ENCODE data around the gene RNF215. TPM values are rescaled to one million over a fixed set of nuclear protein-coding genes. Genes with fewer than 3 reads are reported as not detected.

Gene RNF215
- total and polyA plus RNA-seq, 2 donors (not counting 3 experiments of a cell fraction or from before 2014, with no cell fraction given), result 16.7 to 26.9 TPM

- Histone ChIP-seq H3K27ac (ENCODE audit: insufficient read depth, low read depth, low read length) (no peak overlapping the region), H4K20me1 (replicated peaks; ENCODE audit: control insufficient read depth, extremely low read depth, insufficient read depth, low read length) (no peaks in the 10 kb centered on the region), H3K36me3 (ENCODE audit: control insufficient read depth in 2 of 2, extremely low read depth in 1 of 2, insufficient read depth in 2 of 2, low read length in 2 of 2) (peaks cover 0 to 7% of the 10 kb centered on the region in 2 experiments), H2AFZ (ENCODE audit: low read depth, low read length) (no peak overlapping the region), H3K9me1 (replicated peaks; ENCODE audit: control insufficient read depth, extremely low read depth, insufficient read depth, low read length) (no peaks in the 10 kb centered on the region), H3K9me3 (replicated peaks; ENCODE audit: control insufficient read depth, insufficient read depth, low read length) (no peaks in the 10 kb centered on the region), H3K4me1 (ENCODE audit: control insufficient read depth, extremely low read depth, insufficient read depth, low read length) (peaks cover 10% of the 10 kb centered on the region), H3K79me2 (ENCODE audit: control insufficient read depth, insufficient read depth, low read length) (peaks cover 2% of the 10 kb centered on the region), H3K4me2 (ENCODE audit: insufficient read depth, low read length) (no peak overlapping the region), H3K9ac (replicated peaks; ENCODE audit: extremely low read depth, insufficient read depth, low read length) (no peak overlapping the region), H3K27me3 (ENCODE audit: control insufficient read depth in 2 of 2, insufficient read depth in 2 of 2, low read length in 2 of 2) (no peaks in the 10 kb centered on the region), H3K4me3 (replicated peaks in 1 of 3; ENCODE audit: insufficient read depth in 1 of 3, low read depth in 1 of 3, low read length in 3 of 3) (no peak overlapping the region)
- intact Hi-C loops (cut with micrococcal nuclease), result loop anchor here (10.0 kb wide), 2 partner anchors 175 to 1045 kb away; partner anchors contain the start of genes AP1B1 and TCN2
- no TSS peak for BruUV-seq (replicated peaks)
- ChIA-PET CTCF (no interaction called here), POLR2A (no interaction called here)
- TF ChIP-seq, protein P1, sequence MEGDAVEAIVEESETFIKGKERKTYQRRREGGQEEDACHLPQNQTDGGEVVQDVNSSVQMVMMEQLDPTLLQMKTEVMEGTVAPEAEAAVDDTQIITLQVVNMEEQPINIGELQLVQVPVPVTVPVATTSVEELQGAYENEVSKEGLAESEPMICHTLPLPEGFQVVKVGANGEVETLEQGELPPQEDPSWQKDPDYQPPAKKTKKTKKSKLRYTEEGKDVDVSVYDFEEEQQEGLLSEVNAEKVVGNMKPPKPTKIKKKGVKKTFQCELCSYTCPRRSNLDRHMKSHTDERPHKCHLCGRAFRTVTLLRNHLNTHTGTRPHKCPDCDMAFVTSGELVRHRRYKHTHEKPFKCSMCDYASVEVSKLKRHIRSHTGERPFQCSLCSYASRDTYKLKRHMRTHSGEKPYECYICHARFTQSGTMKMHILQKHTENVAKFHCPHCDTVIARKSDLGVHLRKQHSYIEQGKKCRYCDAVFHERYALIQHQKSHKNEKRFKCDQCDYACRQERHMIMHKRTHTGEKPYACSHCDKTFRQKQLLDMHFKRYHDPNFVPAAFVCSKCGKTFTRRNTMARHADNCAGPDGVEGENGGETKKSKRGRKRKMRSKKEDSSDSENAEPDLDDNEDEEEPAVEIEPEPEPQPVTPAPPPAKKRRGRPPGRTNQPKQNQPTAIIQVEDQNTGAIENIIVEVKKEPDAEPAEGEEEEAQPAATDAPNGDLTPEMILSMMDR (IDR thresholded peaks at IDR 0.05; ENCODE audit: extremely low read depth in 1 of 2, insufficient read depth in 1 of 2, low read depth in 1 of 2, low read length in 2 of 2), result no peak
- TF ChIP-seq POLR2AphosphoS5 (IDR thresholded peaks at IDR 0.05; ENCODE audit: insufficient read depth, low read depth, low read length) (peak; percentile 2), JUN (IDR thresholded peaks at IDR 0.05; ENCODE audit: borderline replicate concordance, insufficient read depth, insufficient read length, low read depth) (no peak), MYC (IDR thresholded peaks at IDR 0.05; ENCODE audit: low read depth, low read length) (no peak), FOS (IDR thresholded peaks at IDR 0.05; ENCODE audit: borderline replicate concordance, insufficient read depth, low read length) (no peak)
- no peak for DNase-seq (ENCODE audit: low read depth, low spot score)
- dilution Hi-C loops (cut with MboI; ENCODE audit: extremely low pct_ligation_motif_present, low sequenced_read_pairs), result no loop called here
- no peak for FAIRE-seq
Measured at GRCh38 chr22:30429887-30430286, 42.7 kb upstream of the RNF215 start.

DNA sequence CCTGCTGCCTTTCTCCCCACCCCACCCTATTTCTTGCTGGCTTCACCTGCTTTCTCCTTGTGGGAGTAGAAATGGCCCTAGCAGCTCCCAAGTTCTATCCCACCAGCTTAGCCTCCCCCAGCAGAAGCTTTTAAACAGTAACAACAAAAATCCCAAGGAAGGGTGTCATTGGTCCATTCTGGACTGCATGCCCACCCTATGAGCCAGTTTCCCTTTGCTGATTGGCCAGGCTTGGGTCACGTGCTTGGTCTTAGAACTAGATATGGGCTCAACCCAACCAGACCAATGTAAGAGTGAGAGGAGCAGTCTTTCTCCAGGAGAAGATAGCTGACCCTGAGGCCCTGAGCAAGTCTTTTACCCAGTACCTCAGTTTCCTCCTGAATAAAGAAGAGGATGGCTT is 40.7 kb upstream of the RNF215 start:
- FAIRE-seq (no peak), DNase-seq (ENCODE audit: low read depth, low spot score) (no peak)
- Histone ChIP-seq H3K4me3 (replicated peaks in 1 of 3; ENCODE audit: insufficient read depth in 1 of 3, low read depth in 1 of 3, low read length in 3 of 3) (no peak overlapping the region), H3K27me3 (ENCODE audit: control insufficient read depth in 2 of 2, insufficient read depth in 2 of 2, low read length in 2 of 2) (no peaks in the 10 kb centered on the region), H3K79me2 (ENCODE audit: control insufficient read depth, insufficient read depth, low read length) (peaks cover 2% of the 10 kb centered on the region), H3K27ac (ENCODE audit: insufficient read depth, low read depth, low read length) (no peak overlapping the region), H4K20me1 (replicated peaks; ENCODE audit: control insufficient read depth, extremely low read depth, insufficient read depth, low read length) (no peaks in the 10 kb centered on the region), H3K4me1 (ENCODE audit: control insufficient read depth, extremely low read depth, insufficient read depth, low read length) (peaks cover 25% of the 10 kb centered on the region), H2AFZ (ENCODE audit: low read depth, low read length) (no peak overlapping the region), H3K9me1 (replicated peaks; ENCODE audit: control insufficient read depth, extremely low read depth, insufficient read depth, low read length) (no peaks in the 10 kb centered on the region), H3K9ac (replicated peaks; ENCODE audit: extremely low read depth, insufficient read depth, low read length) (no peak overlapping the region), H3K36me3 (ENCODE audit: control insufficient read depth in 2 of 2, extremely low read depth in 1 of 2, insufficient read depth in 2 of 2, low read length in 2 of 2) (peaks cover 0 to 7% of the 10 kb centered on the region in 2 experiments), H3K4me2 (ENCODE audit: insufficient read depth, low read length) (no peak overlapping the region), H3K9me3 (replicated peaks; ENCODE audit: control insufficient read depth, insufficient read depth, low read length) (no peaks in the 10 kb centered on the region)
- CTCF ChIA-PET, result interaction anchor here (2.6 to 4.9 kb wide), 3 partner anchors 16 to 140 kb away, joined by 14 to 58 read pairs (median 22); no protein-coding TSS in a partner anchor
- BruUV-seq (replicated peaks), result no TSS peak
- dilution Hi-C loops (cut with MboI; ENCODE audit: extremely low pct_ligation_motif_present, low sequenced_read_pairs) (no loop called here), intact Hi-C loops (cut with micrococcal nuclease) (loop anchor here (10.0 kb wide), 2 partner anchors 177 to 1043 kb away; partner anchors contain the start of genes AP1B1 and TCN2)
- POLR2A ChIA-PET, result no interaction called here
- TF ChIP-seq GATA2 (IDR thresholded peaks at IDR 0.05; ENCODE audit: insufficient read depth, insufficient read length, low read depth, low read length), result no peak
- no peak for TF ChIP-seq POLR2AphosphoS5 (IDR thresholded peaks at IDR 0.05; ENCODE audit: insufficient read depth, low read depth, low read length)
- no peak for TF ChIP-seq JUN (IDR thresholded peaks at IDR 0.05; ENCODE audit: borderline replicate concordance, insufficient read depth, insufficient read length, low read depth)
- TF ChIP-seq, protein P1 (IDR thresholded peaks at IDR 0.05; ENCODE audit: extremely low read depth in 1 of 2, insufficient read depth in 1 of 2, low read depth in 1 of 2, low read length in 2 of 2), result no peak
- no peak for TF ChIP-seq MYC (IDR thresholded peaks at IDR 0.05; ENCODE audit: low read depth, low read length)
- no peak for TF ChIP-seq FOS (IDR thresholded peaks at IDR 0.05; ENCODE audit: borderline replicate concordance, insufficient read depth, low read length)
- no peak for TF ChIP-seq MAX (IDR thresholded peaks at IDR 0.05; ENCODE audit: insufficient read depth, insufficient read length)
- no peak for TF ChIP-seq POLR2A (IDR thresholded peaks at IDR 0.05; ENCODE audit: low read depth, low read length)
- no peak for TF ChIP-seq EZH2 (IDR thresholded peaks at IDR 0.05; ENCODE audit: borderline replicate concordance, low read depth, low read length, severe bottlenecking)
